GM19023 (cell line): ENCODE data around the gene BRD3.
"Not testable (repeated sequence)": the region's sequence is repeated elsewhere in the genome, so short reads cannot be mapped to it uniquely, and the experiment has no call there.

Experiments
- ATAC-seq: cut with Tn5 transposase; IDR thresholded peaks from one replicate; pipeline ENCODE4 v1.9.1; 2021; ENCODE audit warnings: mild to moderate bottlenecking, moderate library complexity; ENCODE audit not compliant: unreplicated experiment

Gene BRD3

GRCh38 chr9:133995012-133995896 is 72.6 kb downstream of the BRD3 start:
- no peak for ATAC-seq

- no peak for ATAC-seq
Measured at GRCh38 chr9:133994353-133995011, 73.3 kb downstream of the BRD3 start.

DNA sequence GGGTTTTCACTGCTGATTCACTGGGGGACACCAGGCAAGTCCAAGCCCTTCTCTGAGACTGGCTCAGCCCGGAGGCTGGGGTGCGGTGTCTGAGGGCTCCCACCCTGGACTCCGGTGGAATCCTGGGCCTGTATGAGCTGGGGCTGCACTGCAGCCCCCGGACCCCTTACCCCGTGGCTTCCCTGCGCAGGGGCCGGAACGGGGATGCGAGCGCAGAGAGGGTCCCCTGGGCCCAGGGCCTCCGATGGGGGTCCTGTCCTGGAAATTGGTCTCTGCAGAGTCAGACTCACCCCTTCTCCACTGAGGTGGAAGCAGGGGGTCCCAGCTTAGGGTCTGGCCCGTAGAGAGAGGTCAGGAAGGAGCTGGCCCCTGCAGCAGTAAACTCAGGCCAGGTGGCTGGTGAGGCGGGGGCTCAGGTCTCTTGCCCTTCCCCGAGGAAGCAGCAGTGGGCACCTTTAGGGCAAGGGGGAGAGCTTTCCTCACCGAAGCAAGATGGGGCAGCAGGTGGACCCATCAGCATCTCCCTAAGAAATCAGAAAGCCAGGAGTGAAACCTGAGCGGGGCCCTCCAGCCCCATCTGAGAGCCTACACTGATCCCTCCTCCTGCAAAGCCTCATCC is 74.1 kb downstream of the BRD3 start:
- no peak for ATAC-seq

- ATAC-seq, result peak; percentile 61
Measured at GRCh38 chr9:133992780-133993634, 74.8 kb downstream of the BRD3 start.

DNA sequence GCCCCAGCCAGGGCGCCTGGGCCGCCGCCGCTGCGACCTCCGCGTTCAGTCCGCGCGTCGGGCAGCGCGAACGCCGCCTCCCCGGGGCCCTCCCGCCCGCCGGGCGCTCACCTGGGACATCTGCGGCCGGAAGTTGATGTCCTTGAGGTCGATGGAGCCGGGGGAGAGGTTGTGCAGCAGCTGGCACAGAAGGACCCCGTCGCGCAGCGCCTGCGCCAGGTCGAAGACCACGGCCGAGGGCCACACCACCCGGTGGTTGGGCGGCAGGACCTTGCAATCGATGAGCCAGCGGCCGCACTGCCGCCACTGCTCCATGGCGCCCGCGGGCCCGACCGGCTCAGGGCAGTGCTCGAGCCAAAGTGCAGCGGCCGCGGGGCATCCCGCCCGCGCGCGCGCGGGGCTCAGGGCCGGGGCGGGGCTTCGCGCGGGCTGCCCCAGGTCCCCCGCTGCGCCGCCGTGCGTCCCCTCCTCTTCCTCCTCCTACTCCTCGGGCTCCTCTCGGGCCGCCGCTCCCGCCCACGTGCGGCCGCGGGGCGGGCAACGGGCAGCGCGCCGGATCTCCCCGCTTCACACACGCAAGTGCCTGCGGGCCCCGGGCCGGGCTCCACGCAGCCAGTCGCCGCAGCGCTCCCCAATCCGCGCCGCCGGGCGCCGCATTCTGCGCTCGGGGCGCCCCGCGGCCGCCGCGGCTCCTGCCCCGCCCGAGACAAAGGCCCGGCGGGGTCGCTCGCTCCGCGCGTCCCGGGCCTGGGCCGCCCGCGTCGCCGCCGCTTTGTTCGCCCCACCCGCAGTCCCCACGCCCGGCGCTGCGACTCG is 75.7 kb downstream of the BRD3 start, which contains the start of gene VAV2:
TSS of gene VAV2 (minus strand) at position 361 of the 816 bp plus-strand sequence. CDS start at position 315, 46 bp downstream.
- peak; percentile 44 for ATAC-seq

DNA sequence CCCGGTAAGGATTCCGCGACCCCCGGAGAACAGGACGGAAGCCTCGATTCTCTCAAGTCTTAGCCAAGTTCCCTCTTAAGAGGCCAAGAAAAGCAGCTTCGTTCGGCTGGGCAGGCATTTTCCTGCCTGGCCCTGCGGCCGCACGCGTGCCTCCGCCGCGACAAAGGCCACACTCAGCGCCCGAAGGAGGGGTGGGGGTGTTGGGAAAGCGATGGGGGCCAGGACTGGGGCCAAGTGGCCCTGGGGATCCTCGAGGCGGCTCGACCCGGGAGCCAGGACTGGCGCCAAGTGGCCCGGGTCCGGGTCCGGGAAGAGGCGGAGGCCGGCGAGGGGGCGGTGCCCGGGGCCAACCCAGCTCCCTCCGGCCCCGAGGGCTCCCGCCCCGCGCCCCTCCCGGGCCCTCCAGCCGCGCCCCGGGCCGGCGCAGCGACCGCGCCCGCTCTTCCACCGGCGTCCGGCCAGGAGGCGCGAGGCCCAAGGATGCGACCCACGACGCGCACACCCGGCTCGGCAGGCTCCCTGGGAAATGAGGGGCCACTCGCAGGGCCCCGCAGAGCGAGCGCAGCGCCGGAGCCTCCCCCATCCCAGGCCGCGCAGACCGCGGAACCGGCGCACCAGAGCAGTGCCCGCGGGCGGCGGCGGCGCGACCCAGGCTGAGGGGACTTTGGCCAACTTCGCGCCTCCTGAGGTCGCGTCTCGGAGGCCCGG is 76.5 kb downstream of the BRD3 start:
- ATAC-seq, result peak; percentile 4

DNA sequence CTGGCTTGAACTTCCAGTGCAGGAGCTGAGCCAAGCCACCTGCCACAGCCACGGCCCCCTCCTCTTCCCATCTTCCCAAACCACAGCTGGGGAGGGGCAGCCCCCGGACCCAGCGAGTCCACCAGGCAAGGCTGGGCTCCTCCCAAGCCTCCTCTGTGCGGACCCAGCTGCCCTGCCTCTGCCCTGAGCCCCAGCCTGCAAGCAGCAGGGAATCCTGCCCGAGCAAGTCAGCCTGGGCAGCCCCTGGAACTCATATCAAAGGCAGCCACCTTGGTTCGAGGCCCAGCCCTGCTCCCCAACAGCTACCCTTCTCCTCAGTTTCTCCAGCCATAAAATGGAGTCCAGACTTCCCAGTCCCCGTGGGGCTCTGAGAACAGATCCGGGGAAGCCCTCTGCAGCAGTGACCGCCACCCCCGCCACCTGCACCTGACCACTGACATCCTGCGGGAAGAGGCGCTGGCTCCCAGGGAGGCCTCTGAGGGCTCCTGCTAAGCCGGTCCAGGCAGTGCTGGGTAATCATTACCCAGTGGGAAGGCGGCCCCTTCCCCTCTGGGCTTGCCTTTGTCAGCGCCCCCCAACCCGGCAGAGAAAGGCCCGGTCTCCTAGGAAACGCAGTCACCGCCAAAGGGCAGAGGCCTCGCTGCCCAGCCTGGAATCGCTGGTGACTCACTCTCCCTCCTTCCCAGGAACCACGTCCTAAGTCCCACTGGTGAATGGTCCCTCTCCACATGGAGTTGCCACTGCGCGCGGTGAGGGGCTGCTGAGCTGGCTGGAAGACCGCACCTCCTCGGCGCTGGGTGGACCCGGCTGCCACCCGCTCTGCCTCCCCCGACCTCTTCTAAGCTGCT is 77.2 kb downstream of the BRD3 start:
- no peak for ATAC-seq

GRCh38 chr9:133989625-133990365 is 78.0 kb downstream of the BRD3 start:
- ATAC-seq, result no peak

- ATAC-seq, result not testable (repeated sequence)
Measured at GRCh38 chr9:133988771-133989170, 79.1 kb downstream of the BRD3 start.

GRCh38 chr9:133987946-133988665 is 79.7 kb downstream of the BRD3 start:
- no peak for ATAC-seq

GRCh38 chr9:133987446-133987788 is 80.4 kb downstream of the BRD3 start:
- no peak for ATAC-seq

DNA sequence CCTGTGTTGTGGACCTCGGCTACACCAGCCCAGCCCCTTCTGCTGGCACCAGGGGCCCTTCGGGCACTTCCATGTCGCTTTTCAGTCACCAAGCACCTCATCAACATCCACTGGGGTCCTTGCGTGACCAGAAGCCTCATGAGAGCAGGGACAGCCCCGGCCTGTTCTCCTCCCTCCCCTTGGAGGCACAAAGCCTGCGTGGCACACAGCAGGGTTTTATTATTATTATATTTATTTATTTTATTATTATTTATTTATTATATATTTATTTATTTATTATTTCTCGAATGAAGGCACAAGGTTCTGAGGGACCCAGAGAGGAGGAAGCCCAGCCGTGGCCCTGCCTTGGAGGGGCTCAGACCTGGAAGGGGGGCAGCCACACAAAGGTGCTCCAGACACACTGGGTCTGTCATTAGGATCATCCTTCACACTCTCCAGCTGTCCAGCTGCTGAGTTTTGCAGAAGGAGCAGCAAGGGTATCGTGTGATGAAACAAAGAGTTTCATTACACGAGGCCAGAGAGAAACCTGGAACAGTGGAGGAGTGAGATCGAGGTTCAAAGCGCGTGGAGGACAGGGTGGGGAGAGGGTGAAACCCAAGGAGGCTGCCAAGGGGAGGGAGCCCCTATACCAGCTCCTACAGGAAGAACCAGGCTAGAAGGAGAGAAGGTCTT is 80.9 kb downstream of the BRD3 start:
- no peak for ATAC-seq

DNA sequence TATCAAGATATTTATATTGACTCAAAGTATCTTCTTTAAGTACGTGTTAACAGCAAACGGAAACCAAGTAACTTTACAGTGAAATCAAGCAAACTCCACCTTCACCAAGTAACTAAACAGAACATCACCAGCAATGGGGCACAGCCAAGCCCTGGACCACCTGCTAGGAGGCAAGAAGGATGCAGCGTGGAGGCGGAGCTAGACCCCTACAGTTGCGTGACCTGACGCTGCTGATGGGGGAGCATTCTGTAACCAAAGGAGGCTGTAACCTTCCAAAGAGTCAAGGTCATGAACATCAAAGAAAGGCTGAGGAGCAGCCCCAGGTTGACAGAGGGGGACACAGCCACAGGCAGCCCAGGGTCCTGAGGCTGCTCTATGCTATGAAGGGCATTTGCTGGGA is 81.8 kb downstream of the BRD3 start:
- ATAC-seq, result no peak

DNA sequence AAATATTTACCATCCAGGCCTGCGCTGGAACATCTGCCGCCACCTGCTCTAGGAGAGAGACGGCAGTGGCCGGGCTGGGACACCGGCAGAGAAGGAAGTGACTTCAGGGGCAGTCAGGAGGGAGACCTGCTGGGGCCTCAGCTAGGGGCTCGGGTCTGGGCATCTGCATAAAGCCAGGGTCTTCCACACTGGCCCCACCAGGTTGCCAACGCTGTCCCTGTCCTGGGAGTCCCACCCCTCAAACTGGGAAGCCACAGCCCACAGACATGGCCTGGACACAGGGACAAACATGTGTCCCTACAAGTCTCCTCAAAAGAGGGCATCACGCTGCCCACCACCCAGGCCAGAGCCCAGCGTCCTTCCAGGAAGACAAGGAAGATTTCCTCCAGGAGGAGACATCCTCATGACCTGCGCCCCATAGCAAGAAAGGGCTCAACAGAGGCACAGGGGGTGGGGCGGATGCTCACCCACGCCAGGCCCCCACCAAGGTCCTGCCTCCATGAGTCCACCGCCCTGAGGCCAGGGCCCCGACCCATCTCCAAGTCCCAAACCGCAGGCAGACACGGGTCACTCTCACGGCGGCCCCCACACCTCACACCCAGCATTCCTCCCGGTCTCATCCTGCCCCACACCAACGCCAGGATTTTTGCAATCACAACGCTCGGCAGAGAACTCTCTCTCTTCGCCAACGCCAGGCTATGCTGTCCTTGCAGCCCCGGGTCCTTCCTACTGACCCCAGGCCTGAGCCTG is 84.7 kb downstream of the BRD3 start:
- ATAC-seq, result no peak

DNA sequence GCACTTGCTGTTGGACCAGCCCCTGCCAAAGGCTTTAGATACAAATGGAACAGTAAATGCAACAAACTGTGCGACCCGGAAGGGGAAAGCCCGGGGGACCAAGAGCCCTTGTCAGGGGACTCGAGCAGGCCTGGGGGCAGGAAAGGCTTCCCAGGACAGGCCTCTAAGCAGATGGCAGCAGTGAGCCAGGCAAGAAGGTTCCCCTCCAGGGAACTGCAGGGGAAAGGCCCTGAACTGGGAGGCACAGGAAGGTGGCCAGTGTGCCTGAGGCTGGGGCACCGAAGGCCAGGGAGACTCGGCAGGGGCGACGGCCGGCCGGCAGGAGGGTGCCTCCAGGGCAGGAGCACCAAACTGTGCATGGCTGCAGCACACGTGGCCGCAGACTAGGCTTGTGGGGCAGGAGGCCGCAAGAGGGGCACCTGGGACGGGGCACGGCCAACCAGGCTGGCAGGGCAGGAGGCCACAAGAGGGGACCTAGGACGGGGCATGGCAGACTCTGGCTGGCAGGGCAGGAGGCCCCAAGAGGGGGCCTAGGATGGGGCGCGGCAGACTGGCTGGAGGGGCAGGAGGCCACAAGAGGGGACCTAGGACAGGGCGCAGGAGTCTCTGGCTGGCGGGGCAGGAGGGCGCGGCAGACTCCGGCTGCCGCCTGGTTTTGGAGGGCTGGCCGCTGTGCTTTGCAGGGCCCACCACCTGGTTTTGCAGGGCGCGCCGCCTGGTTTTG is 85.7 kb downstream of the BRD3 start:
- no peak for ATAC-seq
